Measurements from ENCODE around the gene TNK1.

Gene TNK1

GRCh38 chr17:7435676-7436555, 55.0 kb downstream of the TNK1 start:
- no peak for DNase-seq (ENCODE audit: low read depth, low spot score)

GRCh38 chr17:7436556-7437368, 55.9 kb downstream of the TNK1 start:
- no peak for DNase-seq (ENCODE audit: low read depth, low spot score)

GRCh38 chr17:7437369-7437863, 56.5 kb downstream of the TNK1 start:
- no peak for DNase-seq (ENCODE audit: low read depth, low spot score)

GRCh38 chr17:7437950-7438614, 57.2 kb downstream of the TNK1 start:
- no peak for DNase-seq (ENCODE audit: low read depth, low spot score)

GRCh38 chr17:7438656-7439460, 58.0 kb downstream of the TNK1 start:
- DNase-seq (ENCODE audit: low read depth, low spot score) = no peak

All from iPS DF 19.7 (cell line).